GM18858 (cell line): ENCODE data around the gene SSBP3.

ENCODE experiments used
- ATAC-seq: cut with Tn5 transposase; IDR thresholded peaks from one replicate; pipeline ENCODE4 v1.9.1; 2021; ENCODE audit not compliant: unreplicated experiment

The SSBP3 gene

GRCh38 chr1:54199151-54199764 lies 206.9 kb downstream of the SSBP3 start:
- ATAC-seq, result no peak

DNA sequence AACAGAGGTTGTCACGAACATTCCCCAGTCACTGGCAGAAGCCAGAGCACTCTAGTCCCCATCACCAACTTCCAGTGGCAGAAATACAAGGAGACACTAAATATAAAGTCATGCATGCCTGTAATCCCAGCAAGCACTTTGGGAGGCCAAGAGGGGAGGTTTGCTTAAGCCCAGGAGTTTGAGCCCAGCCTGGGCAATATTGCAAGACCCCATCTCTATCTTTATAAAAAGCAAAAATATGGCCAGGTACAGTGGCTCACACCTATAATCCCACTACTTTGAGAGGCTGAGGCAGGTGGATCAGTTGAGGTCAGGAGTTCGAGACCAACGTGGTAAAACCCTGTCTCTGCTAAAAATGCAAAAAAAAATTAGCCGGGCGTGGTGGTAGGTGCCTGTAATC lies 212.7 kb downstream of the SSBP3 start:
- ATAC-seq, result no peak

- ATAC-seq, result no peak
These were observed 214.7 kb downstream of the SSBP3 start for GRCh38 chr1:54191525-54191924.

GRCh38 chr1:54190526-54190925 lies 215.7 kb downstream of the SSBP3 start:
- no peak for ATAC-seq

GRCh38 chr1:54188291-54188690 lies 217.9 kb downstream of the SSBP3 start:
- no peak for ATAC-seq

- ATAC-seq, result no peak
These were observed 220.1 kb downstream of the SSBP3 start for GRCh38 chr1:54186056-54186455.

DNA sequence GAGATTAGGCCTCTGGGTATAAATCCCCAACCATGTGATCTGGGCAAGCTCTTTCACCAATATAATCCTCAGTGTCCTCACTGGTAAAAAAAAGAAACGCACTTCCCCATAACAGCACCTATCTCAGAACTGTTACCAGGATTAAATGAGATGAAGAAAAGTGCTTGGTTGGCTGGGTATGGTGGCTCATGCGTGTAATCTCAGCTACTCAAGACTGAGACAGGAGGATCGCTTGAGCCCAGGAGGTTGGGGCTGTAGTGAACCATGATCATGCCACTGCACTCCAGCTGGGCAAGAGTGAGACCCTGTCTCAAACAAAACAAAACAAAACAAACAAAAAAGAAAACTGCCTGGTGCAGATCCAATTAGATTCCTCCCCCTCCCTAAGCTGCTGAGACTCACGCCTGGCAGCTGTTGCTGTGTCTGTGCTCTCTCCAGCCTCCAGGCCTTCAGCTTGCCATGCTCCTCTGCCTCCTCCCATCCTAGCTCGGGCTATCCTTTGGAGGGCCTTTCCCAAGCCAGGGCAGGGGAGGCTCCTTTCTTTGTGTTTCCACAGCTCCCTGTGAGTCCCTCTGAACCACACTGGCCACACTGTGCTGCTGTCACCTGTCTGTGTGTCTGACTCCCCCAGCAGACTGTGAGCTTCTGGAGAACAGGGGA lies 225.4 kb downstream of the SSBP3 start:
- no peak for ATAC-seq

DNA sequence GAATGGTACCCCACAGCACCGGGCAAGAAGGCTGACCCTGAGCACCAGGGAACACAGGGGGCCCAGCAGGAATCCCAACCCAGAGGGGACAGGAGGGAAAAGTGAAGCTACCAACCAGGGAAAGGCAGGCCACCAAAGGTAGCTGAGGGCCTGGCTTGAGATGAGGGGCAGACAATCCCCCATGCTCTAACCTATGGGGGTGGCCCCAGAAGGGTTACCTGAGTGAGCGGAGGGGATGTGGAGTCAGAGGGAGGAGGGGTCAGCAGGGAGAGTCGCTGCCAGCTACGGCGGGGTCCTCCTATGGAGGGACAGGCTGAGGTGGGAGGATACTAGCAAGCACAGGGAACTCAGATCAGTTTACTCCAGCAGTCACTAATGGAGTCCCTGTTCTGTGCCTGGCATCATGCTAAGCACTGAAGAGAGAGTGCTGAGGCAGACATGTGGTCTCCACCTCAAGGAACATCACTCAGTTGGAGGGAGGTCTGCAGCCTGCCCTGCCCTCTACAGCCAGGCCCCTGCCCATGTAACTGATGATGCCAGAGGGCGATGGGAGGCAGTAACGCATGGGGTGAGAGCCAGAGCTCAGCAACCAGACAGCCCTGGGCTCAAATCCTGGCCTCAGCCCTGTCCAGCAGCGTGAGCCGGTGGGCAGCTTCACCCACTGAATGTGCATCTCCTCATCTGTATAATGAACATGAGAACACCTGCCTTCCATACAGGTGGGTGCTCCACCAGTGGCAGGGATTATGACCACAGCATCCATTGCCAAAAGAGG lies 227.7 kb downstream of the SSBP3 start:
- no peak for ATAC-seq

GRCh38 chr1:54177726-54178125 lies 228.5 kb downstream of the SSBP3 start:
- ATAC-seq, result no peak

DNA sequence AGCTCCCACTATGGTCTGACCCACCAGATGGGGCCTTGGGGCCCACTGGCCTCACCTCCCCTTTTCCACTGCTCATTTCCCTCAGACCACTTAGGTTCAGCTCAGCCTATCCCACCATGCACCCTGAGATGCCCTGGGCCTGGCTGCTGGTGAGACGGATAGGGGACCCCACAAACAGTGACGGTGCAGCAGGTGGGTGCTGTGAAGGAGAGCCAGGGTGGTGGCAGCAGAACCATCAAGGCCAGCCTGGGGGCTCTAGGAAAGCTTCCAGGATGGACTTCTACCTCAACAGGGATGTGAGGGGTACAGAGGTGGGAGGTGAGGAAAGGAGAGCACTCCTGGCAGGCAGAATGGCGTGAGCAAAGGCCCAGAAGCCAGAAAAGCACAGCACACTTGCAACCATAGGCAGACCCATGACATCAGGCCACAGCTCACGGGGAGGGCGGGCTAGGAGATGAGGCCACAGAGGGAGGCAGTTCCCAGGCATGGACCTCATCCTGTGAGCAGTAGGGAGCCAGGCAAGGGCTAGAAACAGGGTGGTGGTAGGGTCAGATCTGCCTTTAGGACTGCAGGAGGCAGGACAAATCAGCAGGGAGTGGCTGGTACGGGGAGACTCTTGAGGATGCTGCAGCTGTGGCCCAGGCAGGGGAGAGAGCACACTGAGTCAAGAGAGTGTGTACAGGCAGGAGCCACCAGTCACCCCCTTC lies 229.4 kb downstream of the SSBP3 start:
- no peak for ATAC-seq
